ENCODE measurements around the gene LMNTD2.
A peak's percentile ranks its signal among the peaks of the same experiment; 100 is the strongest.
"Not testable (repeated sequence)": the region's sequence is repeated elsewhere in the genome, so short reads cannot be mapped to it uniquely, and the experiment has no call there.

The LMNTD2 gene

DNA sequence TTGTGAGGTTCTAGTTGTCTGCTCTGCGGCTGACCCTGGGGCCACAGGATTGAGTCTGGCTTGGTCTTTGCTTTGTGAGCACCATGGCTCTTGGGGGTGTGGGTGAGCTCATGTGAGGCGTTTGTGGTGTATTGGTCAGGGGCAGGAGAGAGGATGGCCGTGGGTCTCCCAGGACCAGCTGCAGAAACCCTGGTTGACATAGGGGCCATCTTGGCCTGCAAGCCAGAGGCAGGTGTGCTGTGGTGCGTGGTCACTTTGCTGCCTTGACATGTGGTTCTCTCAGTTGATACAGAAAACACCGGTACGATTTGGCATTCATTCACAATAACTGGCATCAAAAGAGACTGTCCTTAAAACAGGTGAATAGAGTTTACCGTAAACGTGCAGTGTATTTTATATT is 27.0 kb upstream of the LMNTD2 start:
- DNase-seq (ENCODE audit: low spot score), result no peak

DNA sequence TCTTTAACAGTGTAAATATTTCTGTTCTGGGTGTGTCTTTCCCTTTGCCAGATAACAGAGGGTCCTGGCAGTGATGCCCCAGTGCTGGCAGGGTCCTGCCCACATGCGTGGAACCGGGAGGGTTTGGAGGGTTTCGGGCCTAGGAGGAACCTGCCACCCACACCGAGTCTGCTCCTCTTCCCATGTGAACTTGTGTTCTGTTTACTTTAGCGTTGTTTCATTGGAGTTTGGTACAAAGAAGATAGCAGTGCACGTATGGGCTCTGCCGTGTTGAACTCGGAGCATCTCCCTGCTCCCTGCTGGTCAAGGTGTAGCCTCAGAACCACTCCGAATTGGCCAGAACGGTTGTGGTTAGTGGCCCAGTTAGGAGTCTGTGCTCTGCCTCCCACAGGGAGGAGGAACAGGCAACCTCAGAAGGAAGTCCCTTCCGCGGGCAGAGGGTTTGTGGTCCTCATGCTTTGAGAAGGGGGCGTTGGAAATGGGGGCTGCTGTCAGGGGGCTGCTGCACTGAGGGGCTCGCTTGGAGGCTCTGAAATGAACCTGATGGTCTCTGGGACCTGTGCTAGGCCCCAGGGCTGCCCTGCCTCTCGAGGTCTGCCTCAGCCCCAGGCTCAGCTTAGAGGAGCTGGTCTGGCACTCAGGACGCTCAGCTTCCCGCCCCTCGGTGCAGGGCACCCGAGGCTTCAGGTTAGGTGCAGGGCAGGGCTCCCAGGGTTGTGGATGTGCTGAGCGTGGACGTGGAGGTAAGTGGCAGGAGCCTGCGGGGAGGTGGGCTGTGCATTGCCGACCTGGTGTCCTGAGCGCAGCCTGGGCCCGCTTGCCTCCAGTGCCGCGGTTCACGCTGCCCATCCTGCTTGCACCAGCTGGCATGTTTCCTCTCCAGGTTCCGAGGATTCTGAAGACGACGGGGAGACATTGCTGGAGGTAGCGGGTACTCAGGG is 26.1 kb upstream of the LMNTD2 start:
- DNase-seq (ENCODE audit: low spot score), result no peak

- DNase-seq (ENCODE audit: low spot score), result no peak
Observed at GRCh38 chr11:584287-584686, 23.7 kb upstream of the LMNTD2 start.

DNA sequence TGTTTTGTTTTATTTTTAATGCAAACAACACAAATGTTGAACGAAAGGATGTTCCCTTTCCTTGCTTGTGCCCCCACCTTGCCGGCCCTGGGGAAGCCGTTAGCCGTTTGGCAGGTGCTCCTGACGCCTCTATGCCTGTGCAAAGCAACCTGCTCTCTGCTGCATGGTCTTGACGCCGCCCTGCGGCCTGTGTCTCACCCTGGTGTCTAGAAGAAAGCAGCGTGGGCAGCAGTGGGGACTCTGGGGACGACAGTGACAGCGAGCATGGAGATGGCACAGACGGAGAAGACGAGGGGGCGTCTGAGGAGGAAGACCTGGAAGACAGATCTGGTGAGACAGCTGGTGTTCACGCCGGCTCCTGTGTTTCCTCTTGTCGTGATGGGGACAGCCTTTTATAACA is 21.2 kb upstream of the LMNTD2 start:
- no peak for DNase-seq (ENCODE audit: low spot score)

DNA sequence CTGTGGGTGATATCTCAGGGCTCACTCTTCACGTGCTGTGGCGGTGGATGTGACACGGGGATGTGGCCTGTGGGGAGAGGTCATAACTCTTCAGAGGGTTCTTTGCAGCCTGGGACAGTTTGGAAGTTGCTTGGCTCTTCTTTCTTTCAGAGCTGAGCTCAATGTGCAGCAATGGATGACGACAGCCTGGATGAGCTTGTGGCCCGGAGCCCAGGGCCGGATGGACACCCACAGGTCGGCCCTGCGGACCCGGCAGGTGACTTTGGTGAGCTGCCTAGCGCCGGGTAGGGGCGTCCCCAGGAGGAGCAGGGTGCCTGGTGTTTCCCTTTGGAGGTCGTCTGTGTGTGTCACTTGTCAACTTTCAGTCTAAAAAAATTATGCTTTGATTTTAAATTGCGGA is 20.8 kb upstream of the LMNTD2 start:
- no peak for DNase-seq (ENCODE audit: low spot score)

- no peak for DNase-seq (ENCODE audit: low spot score)
Observed at GRCh38 chr11:579830-580601, 19.5 kb upstream of the LMNTD2 start.

DNA sequence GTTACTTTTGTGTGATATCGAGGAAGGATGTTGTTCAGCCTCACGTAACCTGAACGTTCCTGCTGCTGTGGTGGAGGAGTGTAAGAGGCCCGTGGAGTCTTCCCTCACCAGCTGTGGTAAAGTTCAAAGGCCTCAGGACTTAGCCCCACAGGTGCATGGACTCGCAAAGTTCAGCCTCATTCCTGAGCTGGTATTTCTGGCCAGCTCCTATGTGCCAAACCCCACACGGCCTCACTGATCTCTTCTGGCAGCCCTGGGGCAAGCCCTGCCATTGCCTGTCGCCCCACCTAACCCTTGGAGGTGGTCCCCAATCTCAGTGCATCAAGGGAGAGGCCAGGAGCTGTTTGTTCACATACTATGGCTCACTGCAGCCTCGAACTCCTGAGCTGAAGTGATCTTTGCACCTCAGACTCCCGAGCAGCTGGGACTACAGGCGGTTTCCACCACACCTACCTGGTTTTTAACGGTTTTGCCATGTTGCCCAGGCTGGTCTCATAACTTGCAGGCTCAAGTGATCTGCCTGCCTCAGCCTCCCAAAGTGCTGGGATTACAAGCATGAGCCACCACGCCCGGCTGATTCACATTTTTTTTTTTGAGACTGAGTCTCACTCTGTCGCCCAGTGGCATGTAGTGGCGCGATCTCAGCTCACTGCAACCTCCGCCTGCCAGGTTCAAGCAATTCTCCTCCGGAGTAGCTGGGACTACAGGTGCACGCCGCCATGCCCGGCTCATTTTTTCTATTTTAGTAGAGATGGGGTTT is 17.9 kb upstream of the LMNTD2 start:
- no peak for DNase-seq (ENCODE audit: low spot score)

DNA sequence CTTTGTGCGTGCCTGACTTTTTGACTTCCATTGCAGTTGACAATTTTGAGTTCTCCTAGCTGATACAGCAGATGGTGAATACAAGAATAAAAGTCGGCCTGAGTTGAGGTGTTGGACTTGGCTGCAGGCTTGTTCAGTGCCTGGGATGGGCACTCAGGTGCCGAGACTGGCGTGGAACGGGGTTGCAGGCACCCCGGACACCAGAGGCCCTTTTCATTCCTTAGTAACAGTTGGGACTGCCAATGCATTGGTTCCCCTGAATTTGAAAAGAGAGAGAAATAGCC is 17.0 kb upstream of the LMNTD2 start:
- no peak for DNase-seq (ENCODE audit: low spot score)

DNA sequence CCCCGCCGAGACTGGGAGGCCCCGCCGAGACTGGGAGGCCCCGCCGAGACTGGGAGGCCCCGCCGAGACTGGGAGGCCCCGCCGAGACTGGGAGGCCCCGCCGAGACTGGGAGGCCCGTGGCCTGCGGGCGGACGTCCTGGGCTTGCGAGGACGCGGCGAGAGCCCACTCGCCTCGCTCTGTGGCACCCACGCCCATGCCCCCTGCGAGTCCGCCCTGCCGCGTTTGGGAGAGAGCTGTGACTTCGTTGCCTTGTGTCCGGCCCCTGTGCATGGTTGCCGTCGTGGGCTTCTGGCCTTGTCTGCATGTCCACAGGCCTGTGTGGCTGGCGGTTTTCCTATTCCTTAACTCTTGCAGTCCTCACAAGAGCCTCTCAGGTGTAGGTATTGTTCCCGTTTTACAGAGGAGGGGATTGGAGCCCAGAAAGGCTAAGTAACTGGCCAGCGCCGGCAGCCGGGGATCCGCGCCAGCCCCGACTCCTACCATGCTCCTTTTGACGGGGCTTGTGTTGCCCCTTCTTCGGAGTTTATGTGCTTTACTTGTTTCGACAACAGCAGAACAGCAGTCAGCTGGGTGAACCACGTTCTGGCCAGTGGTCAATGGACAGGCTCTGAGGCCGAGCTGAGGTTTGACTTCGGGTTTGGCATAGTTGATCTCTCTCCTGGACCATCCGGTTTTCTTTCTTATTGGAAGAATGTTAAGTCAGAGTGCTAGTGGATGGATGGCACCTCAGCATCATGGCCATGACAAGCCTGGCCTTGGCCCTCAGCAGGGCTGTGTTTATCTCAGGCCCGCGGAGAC is 16.5 kb upstream of the LMNTD2 start:
- no peak for DNase-seq (ENCODE audit: low spot score)

DNA sequence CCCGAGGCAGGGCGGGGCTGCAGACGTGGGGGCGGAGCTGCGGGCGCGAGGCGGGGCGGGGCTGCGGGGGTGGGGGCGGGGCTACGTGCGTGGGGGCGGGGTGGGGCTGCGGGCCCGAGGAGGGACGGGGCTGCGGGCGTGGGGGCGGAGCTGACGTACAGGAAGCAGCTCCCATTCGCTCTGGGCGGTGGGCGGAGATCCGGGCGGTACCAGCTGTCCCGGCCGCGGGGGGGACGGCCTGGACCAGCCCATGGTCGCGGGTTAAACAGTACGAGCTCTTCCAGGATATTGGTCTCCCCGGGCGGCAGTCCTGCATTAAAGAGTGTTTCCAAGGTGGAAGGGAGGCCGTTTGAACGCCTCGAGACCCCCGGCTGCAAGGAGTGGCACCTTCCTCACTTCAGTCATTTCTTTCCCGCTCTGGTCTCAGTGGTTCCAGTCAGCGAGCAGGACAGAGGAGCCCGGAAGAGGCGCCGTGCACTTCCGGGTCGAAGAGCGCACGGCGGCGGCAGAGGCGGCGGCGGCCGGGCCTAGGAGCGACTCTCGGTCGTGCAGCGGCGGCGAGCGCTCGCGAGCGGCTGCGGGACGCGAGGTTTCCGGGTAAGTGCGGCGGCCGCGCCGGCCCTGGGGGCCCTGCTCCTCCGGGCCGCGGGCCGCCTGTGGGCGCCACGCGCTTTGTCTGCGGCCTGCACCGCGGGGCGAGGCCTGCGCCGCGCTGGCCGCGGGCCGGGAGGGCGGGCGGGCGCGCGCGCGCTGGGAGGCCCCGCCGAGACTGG is 15.6 kb upstream of the LMNTD2 start, which contains the start of gene PHRF1:
Gene PHRF1 (plus strand): TSS at position 475 of the 773 bp plus-strand sequence. CDS start 5,043 bp downstream, outside the sequence.
- peak; percentile 94 for DNase-seq (ENCODE audit: low spot score)

GRCh38 chr11:575313-575995 is 14.9 kb upstream of the LMNTD2 start:
- no peak for DNase-seq (ENCODE audit: low spot score)

GRCh38 chr11:574632-575312 is 14.2 kb upstream of the LMNTD2 start:
- no peak for DNase-seq (ENCODE audit: low spot score)

GRCh38 chr11:574031-574570 is 13.6 kb upstream of the LMNTD2 start:
- DNase-seq (ENCODE audit: low spot score), result not testable (repeated sequence)

GRCh38 chr11:573146-573759 is 12.7 kb upstream of the LMNTD2 start:
- DNase-seq (ENCODE audit: low spot score), result no peak

DNA sequence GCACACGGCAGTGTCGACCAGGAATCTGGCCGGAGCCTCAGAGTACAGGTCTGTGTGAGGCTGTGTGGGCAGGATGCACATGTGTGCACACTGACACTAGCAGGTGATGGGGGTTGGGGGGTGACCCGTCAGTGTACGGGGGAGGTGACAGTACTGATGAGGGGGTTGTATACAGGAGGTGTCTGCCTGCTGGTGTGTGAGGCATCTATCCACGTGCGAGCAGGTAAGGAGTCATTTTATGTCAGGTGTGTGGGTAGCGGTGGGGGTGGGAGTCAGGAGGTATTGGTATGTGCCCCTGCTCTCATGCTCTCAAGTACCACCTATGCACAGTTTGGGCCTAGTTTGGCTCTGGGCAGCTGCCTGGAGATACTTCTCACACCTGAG is 11.3 kb upstream of the LMNTD2 start:
- DNase-seq (ENCODE audit: low spot score), result no peak

GRCh38 chr11:569158-569885 is 8.8 kb upstream of the LMNTD2 start:
- no peak for DNase-seq (ENCODE audit: low spot score)

GRCh38 chr11:568306-569157 is 8.0 kb upstream of the LMNTD2 start:
- peak; percentile 93 for DNase-seq (ENCODE audit: low spot score)

Data from activated CD4-positive, alpha-beta T cell treated with anti-CD3 and anti-CD28 coated beads, Interleukin-2, Interleukin-4, amounts not matched to agents 100 ng/mL and 50 ng/mL, durations not matched to agents 16 hours and 8 hours (primary cell).